Keratinocyte (primary cell): Measurements from ENCODE around the gene ANKRD55.

Experiments
- CTCF ChIP-seq, 3 experiments: IDR thresholded peaks in 1 of 3; conservative IDR thresholded peaks in 1 of 3; optimal IDR thresholded peaks in 1 of 3; 2 replicates in 2 of 3; 3 replicates in 1 of 3; pipeline versions ENCODE3 to v1.5.1; 2011; ENCODE audit warnings: low read length in 3 of 3, mild to moderate bottlenecking in 3 of 3, moderate library complexity in 2 of 3, control low read depth in 1 of 3, inconsistent platforms in 1 of 3; ENCODE audit not compliant: insufficient read depth in 2 of 3; ENCODE audit errors: extremely low read depth in 1 of 3
- EZH2 ChIP-seq: IDR thresholded peaks from one replicate; pipeline ENCODE4 v1.6.1; 2012; ENCODE audit warnings: inconsistent platforms, mild to moderate bottlenecking, low read length, moderate library complexity

- TF ChIP-seq EZH2: no peak
- no peak for TF ChIP-seq CTCF (optimal IDR thresholded peaks at IDR 0.05 in 1 of 3, IDR thresholded peaks at IDR 0.05 in 1 of 3, conservative IDR thresholded peaks at IDR 0.05 in 1 of 3; ENCODE audit: extremely low read depth in 1 of 3, insufficient read depth in 2 of 3, low read length in 3 of 3)
These were observed 172.6 kb downstream of the ANKRD55 start for GRCh38 chr5:56060276-56061110.
